HG03280 (cell line): Measurements from ENCODE around the gene SIK1.
A peak's percentile ranks its signal among the peaks of the same experiment; 100 is the strongest.
"Not testable (repeated sequence)": the region's sequence is repeated elsewhere in the genome, so short reads cannot be mapped to it uniquely, and the experiment has no call there.

Experiments
- ATAC-seq: cut with Tn5 transposase; IDR thresholded peaks from one replicate; pipeline ENCODE4 v1.9.1; 2021; ENCODE audit warnings: mild to moderate bottlenecking, moderate library complexity; ENCODE audit not compliant: unreplicated experiment

SIK1 gene

DNA sequence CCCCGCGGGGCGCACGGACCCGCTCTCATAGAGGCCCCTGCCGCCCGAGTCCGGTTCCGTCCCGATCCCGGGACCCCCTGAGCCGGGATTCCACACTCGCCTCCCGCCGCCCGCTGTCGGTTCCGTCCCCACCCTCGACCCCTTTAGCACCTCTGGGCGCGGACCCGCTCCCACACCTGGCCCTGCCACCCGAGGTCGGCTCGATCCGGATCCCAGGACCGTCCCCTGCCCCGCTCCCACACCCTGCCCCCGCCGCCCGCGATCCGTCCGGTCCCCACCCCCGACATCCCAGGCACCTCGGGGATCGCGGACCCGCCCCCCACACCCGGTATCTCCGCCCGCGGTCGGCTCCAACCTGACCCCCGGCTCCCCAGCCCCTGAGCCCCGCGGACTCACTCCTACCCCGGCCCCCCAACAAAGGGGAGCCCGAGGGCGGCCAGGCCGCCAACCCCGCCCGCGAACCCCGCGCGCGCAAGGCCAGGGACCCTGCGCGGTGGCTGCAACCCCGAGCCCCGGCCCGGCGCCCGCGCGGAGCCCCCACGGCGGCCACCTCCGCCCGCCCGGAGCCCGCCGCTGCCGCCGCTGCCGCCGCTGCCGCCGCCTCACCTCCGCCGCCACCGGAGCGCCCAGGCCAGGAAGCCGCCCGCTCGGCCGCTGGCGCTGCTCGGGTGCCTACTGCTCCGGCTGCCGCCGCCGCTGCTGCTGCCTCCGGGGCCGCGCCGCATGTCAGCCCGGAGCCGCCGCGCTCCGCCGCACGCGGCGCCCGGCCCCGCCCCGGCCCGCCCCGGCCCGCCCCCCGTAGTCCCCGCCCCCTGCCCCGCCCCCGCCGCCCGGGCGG, at the start of gene SIK1:
Gene SIK1, minus strand, starts transcription at position 728 of the 838 bp plus-strand sequence. CDS start 953 bp downstream, outside the sequence.
- peak; percentile 4 for ATAC-seq

DNA sequence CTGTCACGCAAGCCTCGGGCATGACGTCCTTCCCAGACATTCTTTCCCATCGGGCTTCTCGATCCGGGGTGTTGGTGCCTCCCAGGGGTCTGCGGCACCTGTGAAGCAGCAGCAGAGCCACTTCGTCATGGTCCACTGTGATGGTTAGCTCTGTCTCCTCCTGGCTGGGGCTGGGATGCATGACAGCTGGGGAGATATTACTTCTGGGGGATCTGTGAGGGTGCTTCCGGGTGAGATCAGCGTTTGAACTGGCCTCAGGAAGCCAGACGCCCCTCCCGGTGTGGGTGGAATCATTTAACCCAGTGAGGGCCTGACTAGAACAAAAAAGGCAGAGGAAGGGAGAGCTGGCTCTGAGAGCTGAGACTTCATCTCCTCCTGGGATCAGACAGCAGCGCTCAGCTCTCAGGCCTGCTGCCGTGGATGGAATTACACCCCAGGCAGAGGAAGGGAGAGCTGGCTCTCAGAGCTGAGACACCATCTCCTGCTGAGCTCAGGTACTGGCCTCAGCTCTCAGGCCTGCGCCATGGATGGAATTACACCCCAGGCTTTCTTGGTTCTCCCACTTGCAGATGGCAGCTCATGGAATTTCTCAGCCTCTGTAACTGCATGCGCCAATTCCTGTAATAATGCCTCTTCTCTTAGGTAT, 44.8 kb upstream of the SIK1 start:
- ATAC-seq: not testable (repeated sequence)

DNA sequence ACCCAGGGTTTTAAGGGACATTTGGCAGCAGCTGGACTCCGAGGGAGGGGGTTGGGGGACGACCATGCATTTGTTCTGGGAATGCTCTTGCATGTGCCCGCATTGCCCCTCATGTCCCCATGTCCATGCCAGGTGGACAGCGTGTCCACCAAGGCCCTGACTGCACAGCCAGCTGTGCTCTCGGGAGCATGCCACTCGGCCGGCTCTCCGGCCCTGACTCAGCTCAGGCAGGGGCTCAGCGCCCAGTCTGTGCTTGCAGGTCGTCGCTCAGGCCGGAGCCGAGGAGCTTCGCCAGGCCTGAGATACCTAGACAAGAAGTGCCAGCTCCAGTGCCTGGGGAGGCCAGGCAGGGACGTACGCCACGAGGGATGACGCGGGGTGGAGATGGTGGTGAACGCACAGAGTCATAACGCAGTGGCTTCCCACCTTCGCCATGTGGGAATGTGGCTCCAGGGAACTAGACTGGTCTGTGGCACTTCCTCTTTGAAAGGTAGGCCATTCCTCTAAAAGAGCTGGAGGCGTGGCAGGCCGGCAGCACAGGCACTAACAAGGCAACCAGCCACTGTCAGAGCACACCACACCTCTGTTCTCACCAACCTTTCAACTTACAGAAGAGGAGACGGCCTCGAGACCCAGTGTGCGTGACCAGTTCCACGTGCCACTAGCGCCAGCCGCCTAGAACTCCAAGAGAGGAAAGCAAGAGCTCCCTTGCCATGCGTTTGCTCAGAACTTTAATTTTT, 43.0 kb upstream of the SIK1 start:
- ATAC-seq: not testable (repeated sequence)

DNA sequence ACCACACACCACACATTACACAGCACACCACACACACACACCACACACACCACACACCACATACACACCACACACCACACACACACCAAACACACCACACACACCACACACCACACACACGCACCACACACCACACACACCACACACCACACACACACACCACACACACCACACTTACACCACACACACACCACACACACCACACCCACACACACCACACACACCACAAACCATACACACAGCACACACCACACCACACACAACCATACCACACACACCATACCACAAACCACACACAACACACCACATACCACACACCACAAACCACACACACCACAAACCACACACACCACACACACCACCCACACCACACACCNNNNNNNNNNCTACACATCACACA, 40.9 kb upstream of the SIK1 start:
- no peak for ATAC-seq

DNA sequence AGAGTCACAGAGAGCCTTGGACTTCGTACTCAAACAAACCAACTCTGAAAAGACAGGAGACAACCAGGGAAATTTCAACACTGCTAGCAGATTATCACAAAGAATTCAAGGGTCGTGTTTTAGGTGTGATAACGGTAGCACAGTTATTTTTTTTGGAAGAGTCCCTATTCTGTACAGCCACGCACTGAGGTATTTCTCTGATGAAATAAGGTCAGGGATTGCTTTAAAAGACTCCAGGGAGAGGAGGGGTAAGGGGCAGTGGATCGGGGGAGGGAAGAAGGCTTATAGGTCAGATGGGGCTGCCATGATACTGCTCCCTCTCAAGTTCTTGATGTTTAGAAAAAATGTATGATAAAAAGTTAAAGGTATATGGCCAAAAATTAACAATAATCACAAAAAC, 38.2 kb upstream of the SIK1 start:
- not testable (repeated sequence) for ATAC-seq

DNA sequence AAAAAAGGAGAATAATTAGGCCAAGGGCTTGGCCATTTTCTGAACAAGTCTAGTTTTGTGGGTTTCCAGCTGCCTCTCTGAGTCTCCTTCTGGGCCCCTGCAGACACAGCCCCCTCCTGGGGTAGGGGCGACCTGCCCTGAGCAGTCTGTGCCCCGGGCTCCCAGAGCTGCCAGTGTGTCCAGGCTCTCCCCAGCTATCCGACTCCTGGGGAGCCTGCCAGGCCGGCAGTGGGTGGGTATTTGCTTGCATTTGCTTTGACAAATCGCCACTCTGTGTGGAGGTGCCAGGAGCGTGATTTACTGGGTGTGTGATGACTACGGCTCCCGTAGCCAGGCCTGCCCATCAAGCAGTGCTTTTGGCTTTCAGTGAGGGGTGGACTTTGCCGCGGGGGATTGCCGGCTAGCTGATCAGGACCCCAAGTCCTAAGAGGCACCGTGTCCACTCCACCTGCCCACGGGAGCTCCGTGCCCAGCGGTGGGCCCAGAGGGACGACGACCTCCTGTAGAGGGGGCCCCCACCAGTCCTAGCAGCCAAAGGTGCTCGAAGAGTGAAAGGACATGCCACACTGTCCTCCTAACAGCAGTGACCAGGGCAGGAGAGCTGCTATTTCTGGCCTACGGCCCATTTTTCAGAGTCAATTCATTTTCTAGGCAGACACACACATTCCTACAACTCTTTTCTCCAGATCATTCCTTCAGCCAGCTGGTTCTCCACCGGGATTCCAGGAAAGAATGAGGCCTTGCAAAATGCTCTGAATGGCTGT, 36.7 kb upstream of the SIK1 start:
- ATAC-seq: not testable (repeated sequence)

DNA sequence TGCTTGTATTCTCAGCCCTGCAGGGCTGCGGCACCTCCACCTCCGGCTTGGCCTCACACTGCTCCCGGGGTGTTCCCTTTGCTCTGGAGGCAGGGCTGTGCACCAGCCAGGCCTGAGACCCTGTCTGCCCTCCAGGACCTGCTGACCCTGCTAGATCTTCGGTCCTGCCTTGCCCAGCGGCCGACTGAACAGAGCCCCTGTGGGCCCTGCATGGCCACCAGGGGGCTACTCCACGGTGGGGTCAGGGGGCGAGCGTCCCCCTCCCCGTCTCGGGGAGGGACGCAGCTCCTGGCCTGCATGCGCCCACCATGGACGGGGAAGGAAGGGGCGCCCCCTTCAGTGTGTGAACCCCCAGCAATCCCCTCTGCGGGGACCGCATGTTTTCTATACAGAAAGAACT, 36.0 kb upstream of the SIK1 start:
- ATAC-seq: not testable (repeated sequence)

DNA sequence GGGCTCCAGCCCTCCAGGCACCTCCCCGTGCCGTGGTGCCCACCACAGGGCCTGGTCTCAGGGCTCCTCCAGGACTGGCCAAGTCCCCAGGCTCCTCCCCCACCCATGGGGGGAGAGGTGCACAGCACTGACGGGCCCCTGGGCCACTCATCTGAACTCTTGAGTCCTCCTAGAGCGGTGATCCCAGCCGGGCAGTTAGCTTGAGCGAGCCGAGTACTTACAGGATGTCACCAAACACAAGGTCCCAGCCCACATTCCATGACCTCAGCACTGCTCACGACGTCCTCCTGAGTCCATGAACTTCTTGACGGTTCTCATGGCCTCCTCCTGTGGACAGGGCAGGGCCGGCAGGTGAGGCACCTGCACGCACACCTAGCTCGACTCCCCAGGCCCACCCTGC, 33.5 kb upstream of the SIK1 start:
- ATAC-seq: not testable (repeated sequence)

DNA sequence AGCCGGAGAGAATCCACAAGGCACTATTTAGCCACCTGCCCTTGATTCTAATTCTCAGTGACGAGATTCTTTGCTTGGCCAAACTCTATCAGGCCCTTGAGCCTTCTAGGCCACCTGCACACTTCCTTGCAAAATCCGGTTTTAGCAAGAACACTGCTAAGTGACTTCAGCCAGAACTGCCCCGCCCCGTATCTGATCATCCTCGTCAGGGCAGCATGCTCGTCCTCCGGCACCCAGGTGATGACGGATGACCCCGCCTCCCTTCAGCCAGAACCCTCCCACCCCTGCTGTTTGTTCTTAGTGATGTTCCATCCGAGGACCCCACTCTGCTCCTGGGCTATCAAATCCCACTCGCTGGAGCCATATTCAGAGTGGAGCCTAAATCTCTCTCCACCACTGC, 32.1 kb upstream of the SIK1 start:
- ATAC-seq: not testable (repeated sequence)

DNA sequence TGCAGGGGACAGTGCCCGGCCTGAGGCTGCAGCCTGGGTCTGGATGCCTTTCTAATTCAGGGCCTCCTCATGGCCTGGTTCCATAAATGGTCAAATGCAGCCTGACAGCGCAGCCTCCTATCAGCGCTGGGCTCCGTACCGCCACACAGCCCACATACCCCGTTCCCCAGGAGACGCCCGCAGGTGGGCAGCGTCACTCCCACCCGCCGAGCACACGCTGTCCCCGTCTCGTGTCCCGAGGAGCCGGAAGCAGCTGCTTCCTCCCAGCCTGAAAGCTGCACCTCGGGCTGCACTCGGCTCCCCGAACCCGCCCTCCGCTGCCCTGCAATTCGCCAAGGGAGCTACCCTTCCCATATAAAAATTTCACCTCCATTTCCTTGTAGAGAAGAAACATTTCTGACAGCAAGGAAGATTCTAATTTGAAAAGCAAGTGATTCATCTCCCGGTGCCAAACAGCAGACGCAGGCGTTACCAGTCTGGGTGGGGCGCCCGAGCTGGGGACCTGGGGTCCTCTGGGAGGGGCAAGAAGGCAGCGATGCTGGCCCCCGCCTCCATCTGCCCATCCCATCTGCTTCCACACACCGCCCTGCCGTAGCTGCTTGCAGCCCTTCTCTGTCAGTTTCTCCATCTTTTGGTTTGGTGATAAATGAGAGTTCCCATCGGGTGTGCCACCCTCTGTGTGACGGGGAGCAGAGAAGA, 29.8 kb upstream of the SIK1 start:
- not testable (repeated sequence) for ATAC-seq

DNA sequence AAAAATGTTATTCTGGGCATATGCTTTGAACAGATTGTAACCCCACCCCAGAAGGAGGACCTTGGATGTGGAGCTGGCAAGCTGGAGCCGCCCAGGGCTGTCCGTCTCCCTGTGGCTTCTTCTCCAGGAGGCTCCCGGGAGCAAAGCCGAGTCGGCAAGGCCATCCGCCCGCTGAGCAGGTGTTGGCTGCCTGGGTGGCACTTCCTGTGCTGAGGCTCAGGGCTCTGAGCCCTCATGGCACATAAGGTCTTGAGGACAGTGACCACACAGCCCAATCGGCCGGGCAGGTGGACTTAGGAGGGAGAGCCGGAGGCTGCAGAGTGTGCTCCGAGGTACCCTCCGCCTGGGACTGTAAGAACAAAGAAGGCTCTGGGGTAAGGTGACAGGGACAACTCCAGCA, 28.8 kb upstream of the SIK1 start:
- ATAC-seq: not testable (repeated sequence)

DNA sequence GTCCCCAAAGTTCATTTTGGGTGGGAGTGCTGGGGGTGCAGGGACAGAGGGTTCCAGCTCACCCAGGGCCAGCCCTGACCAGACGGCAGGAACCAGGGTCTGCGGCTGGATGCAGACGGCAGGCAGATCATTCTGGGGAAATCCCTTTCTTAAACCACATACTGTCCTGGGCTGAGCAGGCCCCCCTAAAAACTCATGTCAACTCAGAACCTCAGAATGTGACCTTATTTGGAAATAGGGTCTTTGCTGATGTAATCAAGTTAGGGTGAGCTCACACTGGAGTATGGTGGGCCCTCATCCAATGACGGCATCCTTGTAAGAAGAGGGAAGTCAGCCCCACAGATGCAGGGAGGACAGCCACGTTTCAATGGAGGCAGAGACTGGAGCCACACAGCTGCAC, 27.2 kb upstream of the SIK1 start:
- not testable (repeated sequence) for ATAC-seq

DNA sequence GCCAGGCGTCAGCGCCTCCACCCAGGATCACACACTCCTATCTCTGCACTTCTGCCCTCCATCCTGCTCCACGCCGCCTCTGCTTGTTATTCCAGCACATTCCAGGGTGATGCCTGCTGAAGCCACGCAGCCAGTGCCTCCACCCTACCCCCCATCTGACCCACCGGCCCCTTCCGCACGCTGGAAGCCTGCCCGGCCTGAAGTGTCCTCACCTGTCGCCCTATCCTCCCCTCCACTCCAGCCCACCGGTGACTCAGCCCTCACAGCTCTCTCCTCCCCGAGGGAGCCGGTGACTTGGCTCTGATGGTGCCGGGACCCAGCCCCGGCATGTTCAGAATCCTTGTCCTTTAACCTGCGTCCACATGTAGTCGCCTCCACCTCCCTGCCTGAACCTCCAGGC, 24.9 kb upstream of the SIK1 start:
- not testable (repeated sequence) for ATAC-seq

DNA sequence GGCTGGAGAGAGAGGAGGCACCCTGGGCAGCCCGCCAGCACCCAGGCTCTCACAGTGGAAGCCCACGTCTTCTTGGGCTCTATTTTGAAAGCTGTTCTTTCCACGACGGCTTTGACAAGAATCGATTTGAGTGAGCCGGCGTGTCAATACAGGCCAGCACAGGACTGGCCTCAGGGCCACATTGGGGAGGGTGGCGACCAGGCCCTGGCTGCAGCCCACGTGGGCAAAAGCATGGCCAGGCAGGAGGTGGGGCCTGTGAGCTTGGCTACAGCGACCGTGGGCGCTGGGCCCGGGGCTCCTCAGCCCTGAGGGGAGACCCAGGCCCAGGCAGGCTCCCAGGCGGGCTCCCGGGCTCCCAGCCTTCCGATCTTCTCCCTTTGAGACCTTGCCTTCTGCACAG, 23.4 kb upstream of the SIK1 start:
- ATAC-seq: not testable (repeated sequence)

DNA sequence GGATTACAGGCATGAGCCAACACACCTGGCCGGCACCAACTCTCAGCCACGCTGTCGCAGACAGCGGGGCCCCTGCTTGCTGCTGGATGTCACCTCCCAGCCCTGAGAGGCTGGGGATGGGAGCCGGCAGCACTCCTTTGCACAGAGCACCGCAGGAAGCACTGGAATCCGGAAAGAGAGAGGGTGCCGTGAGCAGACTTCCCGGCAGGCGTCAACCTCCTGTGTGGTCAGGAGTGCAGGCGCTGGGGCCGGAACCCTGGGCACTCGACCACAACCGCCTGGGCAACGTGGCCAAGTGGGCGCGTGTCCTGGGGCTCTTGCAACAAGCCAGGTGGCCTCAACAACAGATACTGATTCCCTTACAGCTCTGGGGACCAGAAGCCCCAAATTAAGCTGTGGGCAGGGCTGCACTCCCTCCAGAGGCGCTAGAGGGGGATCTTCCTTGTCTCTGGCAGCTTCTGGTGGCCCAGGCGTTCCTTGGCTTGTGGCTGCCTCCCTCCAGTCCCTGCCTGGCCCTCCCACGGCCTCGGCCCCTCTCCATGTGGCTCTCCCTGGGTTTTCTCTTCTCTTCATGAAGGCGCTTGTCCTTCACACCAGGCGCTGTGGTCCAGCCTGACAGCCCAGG, 20.5 kb upstream of the SIK1 start:
- ATAC-seq: not testable (repeated sequence)

DNA sequence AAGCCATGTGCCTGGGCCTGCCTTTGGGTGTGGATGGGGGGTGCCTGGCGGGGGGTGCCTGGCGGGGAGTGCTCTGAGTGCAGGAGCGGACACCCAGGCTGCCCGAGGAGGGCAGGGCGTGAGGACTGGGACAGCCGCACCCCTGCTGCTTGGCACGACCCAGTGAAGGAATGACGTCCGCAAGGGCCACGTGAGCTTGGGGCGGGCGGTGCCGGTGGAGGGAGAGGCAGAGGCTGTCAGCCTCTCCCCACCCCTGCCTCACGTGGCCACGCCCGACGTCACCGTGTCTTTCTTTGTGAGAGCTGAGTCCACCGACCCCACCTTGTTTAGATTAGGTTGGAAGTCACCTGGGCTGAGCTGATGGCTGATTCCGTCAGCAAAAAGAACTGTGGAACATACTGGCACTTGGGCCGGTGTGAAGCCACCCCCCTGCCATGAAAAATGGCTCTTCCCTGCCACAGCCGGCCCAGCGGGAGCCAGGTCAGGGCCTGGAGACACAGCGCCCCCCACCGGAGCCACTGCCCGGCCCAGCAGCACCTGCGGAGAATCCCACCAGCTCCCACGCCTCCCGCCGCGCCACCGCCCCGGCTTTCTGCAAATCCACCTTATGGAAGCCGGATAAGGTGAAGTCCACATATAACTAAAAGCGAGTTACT, 19.5 kb upstream of the SIK1 start:
- ATAC-seq: not testable (repeated sequence)

DNA sequence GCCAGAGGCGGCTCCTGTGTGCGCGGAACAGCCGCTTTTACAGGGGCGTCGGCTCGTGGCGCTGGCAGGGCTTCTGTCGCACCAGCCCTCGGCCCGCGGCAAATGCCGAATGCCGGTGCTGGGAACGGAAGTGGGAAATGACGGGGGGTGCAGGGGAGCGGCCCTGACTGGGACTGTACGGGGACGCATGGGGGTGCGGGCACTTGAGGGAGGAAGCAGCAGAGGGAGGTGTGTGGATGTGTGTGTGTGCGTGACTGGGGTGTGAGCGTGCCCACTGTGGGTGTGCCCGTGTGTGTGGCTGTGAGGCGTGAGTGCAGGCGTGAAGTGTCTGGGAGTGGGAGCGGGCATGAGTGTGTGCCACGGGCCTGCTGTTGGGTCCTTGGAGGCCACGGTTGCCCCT, 17.6 kb upstream of the SIK1 start:
- not testable (repeated sequence) for ATAC-seq

DNA sequence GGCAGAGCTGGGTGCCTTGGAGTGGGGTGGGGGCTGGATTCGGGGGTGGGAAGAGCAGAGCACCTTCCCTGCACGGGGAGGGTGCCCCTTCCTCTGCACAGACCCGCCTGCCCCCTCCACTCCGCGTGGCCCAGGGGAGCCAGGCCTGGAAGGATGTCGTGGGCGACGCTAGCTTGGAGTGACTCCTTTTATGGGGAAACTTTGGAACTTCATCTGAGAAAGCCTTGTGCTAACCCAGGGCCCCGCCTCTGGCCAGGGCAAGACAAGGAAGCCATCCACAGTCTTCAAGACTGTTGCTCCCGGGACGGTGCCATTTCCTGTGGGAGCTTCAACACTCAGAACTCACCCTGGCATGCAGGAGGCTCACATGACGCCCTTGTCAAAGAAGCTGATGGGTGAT, 15.6 kb upstream of the SIK1 start:
- ATAC-seq: not testable (repeated sequence)
